Measurements from ENCODE around the gene POU2F2.

The POU2F2 gene

GRCh38 chr19:42088471-42089190 lies 43.6 kb downstream of the POU2F2 start:
- H3K4me3 ChIP-seq (ENCODE audit: low read depth, low read length): no peak overlapping the region
- TF ChIP-seq CTCF (IDR thresholded peaks at IDR 0.05; ENCODE audit: low read depth, low read length): no peak
- in situ Hi-C loops (cut with HindIII; ENCODE audit: low sequenced_read_pairs): no loop called here
- peak; percentile 83 for DNase-seq (ENCODE audit: low read depth, low spot score)

GRCh38 chr19:42086770-42087550 lies 45.3 kb downstream of the POU2F2 start:
- no peak for TF ChIP-seq CTCF (IDR thresholded peaks at IDR 0.05; ENCODE audit: low read depth, low read length)
- DNase-seq (ENCODE audit: low read depth, low spot score): peak; percentile 84
- in situ Hi-C loops (cut with HindIII; ENCODE audit: low sequenced_read_pairs): no loop called here
- no peak overlapping the region for H3K4me3 ChIP-seq (ENCODE audit: low read depth, low read length)

GRCh38 chr19:42086188-42086736 lies 46.0 kb downstream of the POU2F2 start:
- no peak for DNase-seq (ENCODE audit: low read depth, low spot score)
- in situ Hi-C loops (cut with HindIII; ENCODE audit: low sequenced_read_pairs): no loop called here

GRCh38 chr19:42083537-42083936 lies 48.7 kb downstream of the POU2F2 start:
- in situ Hi-C loops (cut with HindIII; ENCODE audit: low sequenced_read_pairs): no loop called here

More at GRCh38 chr19:42086188-42086736, 46.0 kb downstream of the POU2F2 start:
- no peak for TF ChIP-seq CTCF (IDR thresholded peaks at IDR 0.05; ENCODE audit: low read depth, low read length)
- no peak overlapping the region for H3K4me3 ChIP-seq (ENCODE audit: low read depth, low read length)

GRCh38 chr19:42081584-42082203 lies 50.6 kb downstream of the POU2F2 start:
- in situ Hi-C loops (cut with HindIII; ENCODE audit: low sequenced_read_pairs): no loop called here
- peak; percentile 54 for DNase-seq (ENCODE audit: low read depth, low spot score)
- no peak overlapping the region for H3K4me3 ChIP-seq (ENCODE audit: low read depth, low read length)
- TF ChIP-seq CTCF (IDR thresholded peaks at IDR 0.05; ENCODE audit: low read depth, low read length): peak; percentile 76

More at GRCh38 chr19:42083537-42083936, 48.7 kb downstream of the POU2F2 start:
- no peak for TF ChIP-seq CTCF (IDR thresholded peaks at IDR 0.05; ENCODE audit: low read depth, low read length)
- no peak for DNase-seq (ENCODE audit: low read depth, low spot score)
- H3K4me3 ChIP-seq (ENCODE audit: low read depth, low read length): no peak overlapping the region

- no peak overlapping the region for H3K4me3 ChIP-seq (ENCODE audit: low read depth, low read length)
- in situ Hi-C loops (cut with HindIII; ENCODE audit: low sequenced_read_pairs): no loop called here
- TF ChIP-seq CTCF (IDR thresholded peaks at IDR 0.05; ENCODE audit: low read depth, low read length): no peak
- DNase-seq (ENCODE audit: low read depth, low spot score): no peak
These were observed 51.4 kb downstream of the POU2F2 start for GRCh38 chr19:42080764-42081375.
